NCI-H187 (cell line): Measurements from ENCODE around the gene POMT2.
"Not testable (repeated sequence)": the region's sequence is repeated elsewhere in the genome, so short reads cannot be mapped to it uniquely, and the experiment has no call there.

ENCODE experiments used
- DNase-seq, 2 experiments: peaks; one replicate each; lab custom pipeline; 2025; lab: John Stamatoyannopoulos, UW

The POMT2 gene, protein sequence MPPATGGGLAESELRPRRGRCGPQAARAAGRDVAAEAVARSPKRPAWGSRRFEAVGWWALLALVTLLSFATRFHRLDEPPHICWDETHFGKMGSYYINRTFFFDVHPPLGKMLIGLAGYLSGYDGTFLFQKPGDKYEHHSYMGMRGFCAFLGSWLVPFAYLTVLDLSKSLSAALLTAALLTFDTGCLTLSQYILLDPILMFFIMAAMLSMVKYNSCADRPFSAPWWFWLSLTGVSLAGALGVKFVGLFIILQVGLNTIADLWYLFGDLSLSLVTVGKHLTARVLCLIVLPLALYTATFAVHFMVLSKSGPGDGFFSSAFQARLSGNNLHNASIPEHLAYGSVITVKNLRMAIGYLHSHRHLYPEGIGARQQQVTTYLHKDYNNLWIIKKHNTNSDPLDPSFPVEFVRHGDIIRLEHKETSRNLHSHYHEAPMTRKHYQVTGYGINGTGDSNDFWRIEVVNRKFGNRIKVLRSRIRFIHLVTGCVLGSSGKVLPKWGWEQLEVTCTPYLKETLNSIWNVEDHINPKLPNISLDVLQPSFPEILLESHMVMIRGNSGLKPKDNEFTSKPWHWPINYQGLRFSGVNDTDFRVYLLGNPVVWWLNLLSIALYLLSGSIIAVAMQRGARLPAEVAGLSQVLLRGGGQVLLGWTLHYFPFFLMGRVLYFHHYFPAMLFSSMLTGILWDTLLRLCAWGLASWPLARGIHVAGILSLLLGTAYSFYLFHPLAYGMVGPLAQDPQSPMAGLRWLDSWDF

DNA sequence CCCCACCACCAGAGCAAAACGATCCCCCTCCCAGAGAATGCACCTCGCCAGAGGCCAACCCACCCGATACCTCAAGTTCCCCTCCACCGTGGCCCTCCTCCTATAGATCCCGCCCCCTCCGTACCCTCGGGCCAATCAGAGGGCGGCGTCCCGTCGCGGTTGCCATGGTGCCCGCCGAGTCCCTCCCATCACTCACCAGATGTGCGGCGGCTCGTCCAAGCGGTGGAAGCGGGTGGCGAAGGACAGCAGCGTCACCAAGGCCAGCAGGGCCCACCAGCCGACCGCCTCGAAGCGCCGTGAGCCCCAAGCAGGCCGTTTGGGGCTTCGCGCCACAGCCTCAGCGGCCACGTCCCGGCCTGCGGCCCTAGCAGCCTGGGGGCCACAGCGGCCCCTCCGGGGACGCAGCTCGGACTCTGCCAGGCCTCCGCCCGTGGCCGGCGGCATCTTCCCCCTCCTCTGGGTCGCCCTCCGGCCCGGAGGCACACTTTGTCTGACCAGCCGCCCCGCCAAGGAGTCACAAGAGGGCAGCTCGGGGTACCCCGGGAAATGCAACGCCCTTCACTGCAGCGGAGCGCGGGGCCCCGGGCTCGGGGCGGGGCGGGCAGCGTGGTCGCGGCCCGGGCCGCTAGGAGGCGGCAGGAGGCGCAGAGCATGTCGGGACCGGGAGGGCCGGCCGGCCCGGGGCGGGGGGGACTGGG, at the start of gene POMT2:
Gene POMT2, minus strand, starts transcription at position 646 of the 698 bp plus-strand sequence. Its CDS starts 202 bp downstream, at position 444.
- DNase-seq = peak; percentile 79 to 94

DNA sequence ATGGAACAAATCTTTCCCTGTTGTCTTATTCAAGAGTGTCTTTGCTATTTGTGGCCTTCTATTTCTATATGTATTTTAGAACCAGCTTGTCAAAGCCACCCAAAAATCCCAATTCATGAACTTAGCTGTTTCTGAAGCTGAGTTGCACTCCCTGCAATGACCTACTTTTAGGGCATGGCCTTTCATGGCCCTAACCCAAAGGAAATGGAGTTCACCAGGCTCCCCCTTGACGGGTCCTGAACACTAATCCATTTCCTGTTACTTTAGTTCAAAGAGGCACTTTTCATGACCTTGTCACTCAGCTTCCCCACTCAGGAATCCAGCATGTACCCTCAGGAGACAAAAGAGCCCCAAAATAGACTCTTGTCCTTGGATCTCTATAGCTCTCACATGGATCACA, 48.6 kb upstream of the POMT2 start:
- no peak for DNase-seq

DNA sequence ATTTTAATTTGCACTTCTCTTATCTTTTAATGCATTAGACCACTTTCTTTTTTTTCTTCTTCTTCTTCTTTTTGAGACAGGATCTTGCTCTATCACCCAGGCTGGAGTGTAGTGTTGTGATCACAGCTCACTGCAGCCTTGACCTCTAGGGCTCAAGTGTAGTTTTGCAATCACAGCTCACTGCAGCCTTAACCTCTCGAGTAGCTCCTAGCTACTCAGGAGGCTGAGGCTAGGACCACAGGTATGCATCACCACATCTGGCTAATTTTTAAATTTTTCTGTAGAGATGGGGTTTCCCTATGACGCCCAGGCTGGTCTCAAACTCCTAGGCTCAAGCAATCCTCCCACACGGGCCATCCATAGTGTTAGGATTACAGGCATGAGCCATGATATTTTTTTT, 43.5 kb upstream of the POMT2 start:
- DNase-seq = no peak

DNA sequence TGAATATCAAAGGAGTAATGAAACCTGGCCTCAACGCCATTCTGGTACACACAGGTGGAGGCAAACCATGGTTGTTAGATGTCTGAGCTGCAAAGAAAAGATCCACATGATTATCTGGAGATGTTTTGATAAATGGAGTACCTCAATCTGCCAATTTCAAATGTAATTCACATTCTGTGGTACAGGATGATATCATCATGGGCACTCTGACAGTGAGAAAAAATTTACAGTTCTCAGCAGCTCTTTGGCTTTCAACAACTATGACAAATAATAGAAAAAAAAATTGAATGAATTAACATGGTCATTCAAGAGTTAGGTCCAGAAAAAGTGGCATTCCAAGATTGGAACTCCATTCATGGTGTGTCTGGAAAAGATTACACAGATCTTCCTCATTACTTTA, 38.9 kb upstream of the POMT2 start:
- no peak for DNase-seq

DNA sequence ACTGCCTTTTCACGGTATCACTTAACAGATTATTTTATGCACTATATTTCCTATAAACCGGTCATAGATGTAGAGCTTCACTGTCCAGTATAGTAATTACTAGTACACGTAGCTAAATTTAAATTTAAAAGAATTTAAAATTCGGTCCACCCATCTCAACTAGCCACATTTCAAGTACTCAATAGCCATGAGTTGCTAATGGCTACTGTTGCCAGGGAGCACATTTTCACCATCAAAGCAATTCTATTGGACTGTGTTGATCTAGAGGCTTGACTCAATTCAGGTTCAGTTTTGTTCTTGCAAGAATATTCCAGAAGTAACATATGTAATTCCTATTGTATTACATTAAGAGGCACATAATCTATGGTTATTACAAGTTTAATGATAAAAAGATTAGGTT, 36.2 kb upstream of the POMT2 start:
- no peak for DNase-seq

DNA sequence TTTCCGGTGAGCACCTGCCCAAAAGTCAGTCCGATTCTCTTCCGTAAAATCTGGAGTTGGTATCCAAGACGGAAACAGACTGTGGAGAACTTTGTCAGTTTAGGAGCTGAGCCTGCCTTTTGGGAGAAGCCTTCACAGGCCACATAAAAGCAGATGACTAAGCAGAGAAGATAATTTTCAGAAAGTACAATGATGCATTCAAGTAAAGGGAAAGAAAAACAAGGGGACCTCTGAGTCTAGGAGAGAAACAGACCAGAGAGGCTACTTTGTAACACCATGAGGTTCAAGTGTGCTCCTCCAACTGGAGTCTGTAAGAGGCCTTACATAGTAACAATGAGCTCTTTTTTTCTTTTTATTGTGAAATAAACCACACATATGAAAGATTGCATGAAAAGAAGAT, 35.1 kb upstream of the POMT2 start:
- no peak for DNase-seq

DNA sequence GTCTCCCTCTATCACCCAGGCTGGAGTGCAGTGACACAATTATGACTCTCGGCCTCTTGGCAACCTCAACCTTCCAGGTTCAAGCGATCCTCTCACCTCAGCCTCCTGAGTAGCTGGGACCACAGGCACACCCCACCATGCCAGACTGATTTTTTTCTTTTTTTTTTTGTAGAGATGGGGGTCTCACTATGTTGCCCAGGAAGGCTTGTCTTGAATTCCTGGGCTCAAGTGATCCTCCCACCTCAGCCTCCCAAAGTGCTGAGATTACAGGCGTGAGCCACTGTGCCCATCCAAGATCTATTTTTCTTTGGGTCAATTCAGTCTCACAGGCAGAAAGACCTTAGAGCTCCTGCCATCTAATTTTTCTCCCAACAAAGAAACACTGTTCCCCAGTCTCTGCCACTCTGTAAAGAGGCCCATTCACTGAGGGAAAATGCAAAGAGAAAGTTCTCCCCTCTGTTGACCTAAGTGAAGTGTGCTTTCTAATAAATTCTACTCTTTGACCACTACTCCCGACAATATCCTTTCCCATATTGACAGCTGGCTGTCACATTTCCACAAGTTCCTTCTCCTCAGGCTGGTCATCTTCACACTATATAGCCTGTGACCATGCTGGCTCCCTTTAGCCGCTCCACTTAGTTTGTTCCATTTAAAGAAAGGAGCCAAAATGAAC, 32.9 kb upstream of the POMT2 start:
- no peak for DNase-seq

DNA sequence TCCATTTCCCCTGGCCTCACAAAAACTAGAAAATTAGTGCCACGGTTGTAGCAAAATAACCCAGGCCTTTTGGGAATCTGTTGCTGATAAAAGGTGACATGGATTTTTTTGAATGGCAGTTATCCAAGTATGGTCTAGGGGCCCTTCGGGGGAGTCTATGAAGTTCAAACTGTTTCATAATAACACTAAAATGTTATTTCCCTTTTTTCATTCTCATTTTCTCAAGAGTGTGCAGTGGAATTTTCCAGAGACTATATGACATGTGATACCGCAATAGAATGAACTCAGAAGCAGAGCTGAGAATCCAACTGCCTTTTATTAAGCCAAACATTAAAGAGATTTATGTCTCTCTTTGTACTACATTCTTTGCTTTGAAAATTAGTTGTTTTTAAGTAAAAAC, 27.1 kb upstream of the POMT2 start:
- DNase-seq = no peak

DNA sequence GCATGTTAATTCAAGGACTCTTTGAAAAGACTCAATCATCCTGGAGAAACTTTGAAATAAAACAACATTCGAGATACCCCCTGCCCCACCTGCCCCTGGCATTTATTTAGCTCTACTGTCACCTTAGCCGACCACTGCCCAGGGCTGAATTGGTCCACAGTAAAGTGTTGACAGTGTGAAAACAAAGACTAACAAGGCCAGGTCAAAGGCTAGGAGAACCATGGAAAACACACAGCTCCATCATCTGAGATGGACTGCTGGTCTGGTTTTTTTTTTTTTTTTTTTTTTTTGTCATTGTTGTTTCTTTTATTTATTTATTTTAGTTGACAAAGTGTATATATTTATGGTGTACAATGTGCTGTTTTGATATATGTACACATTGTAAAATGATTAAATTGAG, 25.8 kb upstream of the POMT2 start:
- DNase-seq = no peak

DNA sequence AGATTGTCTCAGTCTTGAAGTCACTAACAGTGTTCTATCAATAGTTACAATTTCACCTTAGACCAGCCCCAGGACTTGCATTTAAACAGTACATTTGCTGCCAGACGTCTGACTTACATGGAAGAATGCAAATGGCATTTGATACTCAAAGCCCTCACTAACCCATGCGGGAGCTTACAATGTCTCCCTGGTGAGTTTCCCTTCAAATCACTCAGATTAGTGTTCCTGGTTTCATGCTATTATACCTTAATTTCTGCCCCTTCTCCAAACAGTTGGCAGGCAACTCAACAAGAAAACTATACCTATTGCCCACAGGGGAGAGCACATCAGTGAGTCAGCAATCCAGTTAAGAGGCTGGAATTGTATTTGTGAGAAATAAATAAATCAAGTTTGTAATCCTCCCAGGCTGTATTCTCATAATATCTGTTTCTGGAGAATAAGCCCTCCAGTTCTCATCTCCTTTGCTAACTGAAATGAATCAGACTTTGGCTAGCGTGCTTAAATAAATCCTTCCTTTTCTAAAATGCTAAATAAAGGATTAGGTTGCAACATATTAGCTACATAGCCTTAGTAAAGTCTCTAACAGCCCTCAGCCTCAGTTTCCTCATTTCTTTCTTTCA, 23.8 kb upstream of the POMT2 start:
- no peak for DNase-seq

DNA sequence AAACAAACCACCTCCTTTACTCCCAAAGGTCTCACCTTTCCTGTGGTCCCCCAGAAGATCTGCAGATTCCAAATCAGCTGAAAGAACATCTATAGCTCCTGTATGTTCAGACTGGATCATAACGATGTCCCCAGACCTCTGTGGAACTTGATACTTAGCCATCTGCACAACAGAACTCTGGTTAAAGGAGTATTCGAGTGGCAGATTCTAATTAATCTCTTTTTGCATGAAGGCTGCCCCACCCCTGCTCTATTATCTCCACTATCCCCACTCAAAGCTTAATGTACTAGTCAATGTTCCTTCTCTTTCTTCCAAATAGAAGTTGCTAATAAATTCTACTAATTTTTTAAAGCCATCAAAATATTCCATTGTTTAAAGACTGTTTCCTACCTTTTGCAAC, 23.0 kb upstream of the POMT2 start:
- peak; percentile 34 to 42 for DNase-seq

DNA sequence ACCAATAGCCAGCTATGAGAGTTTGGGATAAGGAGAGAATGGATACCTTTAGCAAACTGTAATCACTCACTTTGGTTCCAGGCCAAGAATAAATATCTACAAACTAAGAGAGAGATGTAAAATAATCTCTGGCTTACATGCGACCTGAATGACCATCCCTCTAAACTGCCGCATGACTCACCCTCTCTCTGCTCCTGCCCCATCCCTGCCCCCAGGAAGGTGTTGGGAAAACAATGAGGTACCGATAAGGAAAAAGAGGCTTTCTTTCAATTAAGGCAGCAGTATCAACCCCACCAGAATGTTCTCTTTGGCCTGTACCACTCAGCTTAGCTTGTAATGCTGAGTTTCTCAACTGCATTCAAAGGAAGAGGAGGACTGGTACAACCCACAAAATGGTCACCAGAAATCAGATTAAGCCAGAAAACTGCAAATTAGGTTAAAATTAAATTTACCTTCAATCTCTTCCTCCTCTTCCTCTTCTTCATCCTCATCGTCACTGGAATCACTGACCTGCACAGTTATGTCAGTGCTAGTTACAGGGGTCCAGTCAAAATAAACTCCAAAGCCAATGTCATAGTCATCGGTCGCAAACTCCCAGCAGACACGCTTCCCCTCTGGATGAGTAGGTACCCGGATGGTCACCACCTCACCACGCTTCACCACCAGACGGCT, 22.2 kb upstream of the POMT2 start:
- no peak for DNase-seq

DNA sequence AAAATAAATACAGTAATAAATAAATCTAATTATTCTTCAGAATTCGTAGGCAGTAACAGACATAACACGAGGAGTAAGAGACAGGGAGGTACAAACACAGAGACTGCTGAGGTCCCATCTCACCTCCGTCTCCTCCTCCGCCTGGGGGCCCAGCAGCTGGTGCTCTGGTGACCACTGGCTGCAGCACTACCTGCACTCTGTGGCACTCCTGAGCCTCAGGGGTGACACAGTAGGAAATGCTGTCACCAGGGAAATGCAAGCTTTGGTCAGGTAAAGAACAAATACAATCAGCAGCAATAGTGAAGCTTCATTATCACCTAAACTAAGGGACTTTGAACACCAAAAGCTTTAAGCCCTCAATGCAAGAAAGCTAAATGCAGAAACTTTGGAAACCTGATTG, 19.7 kb upstream of the POMT2 start:
- DNase-seq = no peak

DNA sequence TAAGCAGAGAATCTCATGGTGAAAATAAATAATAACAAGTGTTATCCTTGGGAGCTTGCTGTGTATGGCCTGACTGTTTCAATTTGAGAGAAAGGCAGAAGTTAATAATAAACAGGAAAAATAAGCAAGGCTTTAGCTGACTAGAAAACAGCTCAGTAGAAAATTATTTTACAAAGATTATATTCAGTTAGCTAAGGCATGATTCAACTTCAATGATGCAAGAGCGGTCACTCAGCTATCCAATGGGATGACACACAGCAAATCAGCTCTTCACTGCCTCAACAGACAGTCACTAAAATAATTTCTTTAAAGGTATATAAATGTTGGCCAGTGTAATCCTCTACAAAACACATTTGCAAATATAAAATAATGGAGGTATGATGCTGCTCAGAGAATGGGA, 18.7 kb upstream of the POMT2 start:
- DNase-seq = no peak

DNA sequence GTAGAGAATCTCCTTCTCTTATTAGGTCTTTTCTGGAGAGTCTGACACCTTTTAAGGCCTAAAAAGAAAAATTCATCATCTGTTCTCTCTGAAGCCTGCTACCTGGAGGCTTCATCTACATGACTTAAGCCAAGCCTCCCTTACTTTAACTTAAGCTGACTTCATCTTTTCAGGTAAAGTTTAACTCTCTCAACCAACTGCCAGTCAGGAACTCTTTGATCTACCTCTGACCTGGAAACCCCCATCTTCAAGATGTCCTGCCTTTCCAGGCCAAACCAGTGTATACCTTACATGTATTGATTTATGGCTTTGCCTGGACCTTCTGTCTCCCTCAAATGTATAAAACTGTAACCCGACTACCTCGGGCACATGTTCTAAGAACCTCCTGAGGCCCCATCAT, 17.6 kb upstream of the POMT2 start:
- DNase-seq = no peak

DNA sequence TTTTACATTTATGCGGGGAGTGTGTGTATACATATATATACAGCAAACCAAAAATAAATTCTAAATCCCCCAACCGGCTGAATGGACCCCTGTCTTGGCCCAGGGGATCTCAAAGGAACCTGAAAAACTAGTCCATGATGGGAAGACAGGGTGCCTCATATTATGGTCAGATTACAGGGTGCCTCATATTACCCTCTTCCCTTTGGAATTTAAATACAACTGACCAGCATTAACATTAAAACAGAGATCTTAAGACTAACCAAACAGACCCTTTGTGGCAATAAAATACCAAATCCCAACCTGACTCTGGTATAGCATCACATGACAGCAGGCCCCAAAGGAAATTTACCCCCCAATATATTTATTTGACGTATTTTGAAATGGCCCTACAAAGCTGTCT, 17.2 kb upstream of the POMT2 start:
- DNase-seq = no peak

DNA sequence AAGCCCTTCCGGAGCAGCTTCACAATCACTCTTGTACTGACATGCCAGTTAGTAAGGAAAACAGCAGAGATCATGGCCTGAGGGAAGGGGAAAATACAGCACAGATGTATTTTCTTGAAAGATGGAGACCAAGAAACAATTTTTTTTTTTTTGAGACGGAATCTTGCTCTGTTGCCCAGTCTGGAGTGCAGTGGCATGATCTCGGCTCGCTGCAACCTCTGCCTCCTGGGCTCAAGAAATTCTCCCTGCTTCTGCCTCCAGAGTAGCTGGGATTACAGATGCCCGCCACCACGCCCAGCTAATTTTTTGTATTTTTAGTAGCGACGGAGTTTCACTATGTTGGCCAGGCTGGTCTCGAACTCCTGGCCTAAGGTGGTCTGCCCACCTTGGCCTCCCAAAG, 16.6 kb upstream of the POMT2 start:
- DNase-seq = not testable (repeated sequence)

DNA sequence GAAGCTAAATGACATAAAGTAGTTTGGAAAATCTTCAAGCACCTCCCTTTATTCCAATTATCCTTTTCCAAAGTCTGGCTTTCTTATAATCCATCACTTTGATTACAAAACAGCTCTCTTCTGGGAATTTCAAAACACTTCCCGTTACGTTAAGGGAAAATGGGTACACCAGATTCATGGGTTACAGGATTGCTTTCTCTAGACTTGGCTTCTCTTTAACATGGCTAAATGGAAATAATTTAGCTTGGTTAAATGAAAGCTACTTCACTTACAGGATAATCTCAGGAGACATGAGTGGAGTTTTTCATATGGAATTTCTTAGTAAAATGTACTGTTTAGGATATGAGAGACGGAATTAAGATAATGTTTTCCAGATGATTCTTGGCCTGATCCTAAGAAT, 14.9 kb upstream of the POMT2 start:
- DNase-seq = no peak

DNA sequence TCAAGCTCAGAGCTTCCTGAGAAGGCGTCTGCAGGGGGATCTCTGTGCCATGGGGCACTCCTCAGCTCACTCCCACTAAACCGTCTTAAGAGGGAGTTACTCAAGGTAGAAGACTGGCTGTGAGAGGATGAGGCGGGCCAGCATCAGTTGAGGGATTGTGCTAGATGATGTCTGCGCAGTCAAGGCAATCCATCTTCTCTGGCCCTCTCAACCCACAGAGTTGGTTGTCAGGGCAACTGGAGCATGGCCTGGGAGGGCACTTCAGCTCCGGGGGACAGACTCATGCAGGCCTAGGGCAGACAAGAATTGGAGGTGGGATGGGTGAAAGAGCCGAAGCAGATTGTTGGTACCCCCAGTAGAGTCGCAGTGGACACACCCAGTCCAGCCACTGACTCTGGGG, 9.2 kb upstream of the POMT2 start:
- no peak for DNase-seq

DNA sequence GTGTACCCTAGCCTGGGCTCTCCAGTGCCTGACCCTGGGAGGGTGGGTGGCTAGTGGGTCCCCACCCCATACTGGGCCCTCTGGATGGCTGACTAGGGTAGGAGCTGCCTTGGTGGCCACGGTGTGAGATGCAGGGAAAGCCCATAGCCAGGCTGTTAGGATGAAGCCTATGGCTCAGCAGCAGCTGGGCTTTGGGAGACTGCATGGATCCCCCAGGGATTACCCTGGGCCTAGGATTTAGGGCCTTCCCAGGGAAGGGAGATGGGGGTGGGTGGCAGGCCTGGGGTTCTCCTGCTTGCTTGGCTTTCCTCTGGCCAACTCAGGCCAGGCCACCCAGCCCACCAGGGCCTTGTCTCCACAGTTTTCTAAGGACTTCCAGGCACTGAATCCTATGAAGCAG, 6.4 kb upstream of the POMT2 start:
- DNase-seq = no peak

DNA sequence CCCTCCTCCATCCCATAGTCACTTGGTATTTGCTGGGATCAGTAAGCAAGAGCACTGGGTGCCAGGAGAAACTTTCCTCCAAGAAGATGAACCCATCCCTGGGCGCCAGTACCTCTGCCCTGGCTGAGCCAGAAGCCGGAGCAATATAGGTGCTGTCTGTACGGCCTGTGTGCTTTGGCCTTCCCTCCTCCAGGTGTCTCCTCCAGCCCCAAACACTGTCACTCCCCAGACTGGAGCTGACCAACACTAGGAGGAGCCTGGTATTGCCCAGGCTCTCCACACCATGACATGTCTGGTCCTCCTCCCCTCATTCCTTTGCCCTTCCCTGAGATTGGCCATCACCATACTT, 5.0 kb upstream of the POMT2 start:
- no peak for DNase-seq
